HCT116 (cell line): Measurements from ENCODE around the gene ERBB2. TPM values are rescaled to one million over a fixed set of nuclear protein-coding genes. Genes with fewer than 3 reads are reported as not detected.

Source experiments
- ATAC-seq: fragments of 200-7000 bp; cut with Tn5 transposase; 2 replicates; pipeline ENCODE4 v1.9.1; 2020; ENCODE audit warnings: mild to moderate bottlenecking, moderate library complexity
- BruUV-seq: library from RNA; stranded (reverse); fragments of 400-500 nt; replicated peaks from 2 replicates; lab custom pipeline; 2021; lab: Mats Ljungman, UMichigan
- CTCF ChIA-PET: fragments of 300-600 bp; sonication (Branson Sonifier 250); formaldehyde crosslinking; loops from one replicate; lab custom pipeline; 2021; ENCODE audit warnings: antibody characterized with exemption; lab: Charles Lee
- POLR2A ChIA-PET: fragments of 300-600, 350-600 bp; sonication (Branson Sonifier 250); formaldehyde crosslinking; loops from one replicate; lab custom pipeline; 2021; ENCODE audit warnings: antibody characterized with exemption; lab: Charles Lee
- RAD21 ChIA-PET, 2 experiments: fragments of 300-600 bp; sonication (Branson Sonifier 250); formaldehyde crosslinking; loops; one replicate each; lab custom pipeline; 2023; ENCODE audit warnings: low total read pairs in 2 of 2; ENCODE audit not compliant: uncharacterized antibody in 2 of 2, unreplicated experiment in 2 of 2, low non-redundant PET in 1 of 2; lab: Charles Lee
- DNase-seq: peaks from one replicate; pipeline ENCODE4 v3.0.0-alpha.2; 2010; ENCODE audit warnings: low read depth, low spot score
- H2AFZ ChIP-seq: fragments of 200-600 bp; shearing (Covaris generic), sonication (generic); 2 replicates; pipeline ENCODE4 v1.6.1; 2017; ENCODE audit warnings: low read depth, mixed run types, mixed read lengths, antibody characterized with exemption, low read length; ENCODE audit not compliant: poor library complexity, severe bottlenecking
- H3K27ac ChIP-seq: 2 replicates; pipeline ENCODE4 v1.5.1; 2012; ENCODE audit warnings: low read depth, low read length
- H3K27me3 ChIP-seq: fragments of 200-600 bp; sonication (generic); 2 replicates; pipeline ENCODE4 v1.6.1; 2016; ENCODE audit warnings: mixed run types, low read length, mixed read lengths; ENCODE audit not compliant: insufficient read depth
- H3K36me3 ChIP-seq, 2 experiments: fragments of 200-500 bp in 1 of 2; fragments of 200-600 bp in 1 of 2; sonication (Bioruptor generic) in 1 of 2; sonication (generic) in 1 of 2; 2 replicates each; pipeline versions ENCODE4 v1.5.1 to v1.6.1; 2014 to 2016; ENCODE audit warnings: low read length in 2 of 2, inconsistent platforms in 1 of 2, mixed read lengths in 1 of 2, mixed run types in 1 of 2; ENCODE audit not compliant: insufficient read depth in 2 of 2, control insufficient read depth in 1 of 2
- H3K4me1 ChIP-seq, 2 experiments: fragments of 200-600 bp in 1 of 2; sonication (generic) in 1 of 2; 2 replicates each; pipeline versions ENCODE4 v1.5.1 to v1.6.1; 2012 to 2017; ENCODE audit warnings: low read length in 2 of 2, inconsistent platforms in 1 of 2, mild to moderate bottlenecking in 1 of 2, mixed read lengths in 1 of 2, mixed run types in 1 of 2, moderate library complexity in 1 of 2; ENCODE audit not compliant: insufficient read depth in 2 of 2, control insufficient read depth in 1 of 2
- H3K4me2 ChIP-seq: fragments of 200-600 bp; sonication (generic); 2 replicates; pipeline ENCODE4 v1.6.1; 2017; ENCODE audit warnings: mixed run types, low read length, mixed read lengths
- H3K4me3 ChIP-seq, 2 experiments: fragments of 200-600 bp in 1 of 2; sonication (generic) in 1 of 2; replicated peaks in 1 of 2; 2 replicates each; pipeline ENCODE4 v1.5.1; 2011 to 2016; ENCODE audit warnings: low read length in 2 of 2, control low read depth in 1 of 2, low read depth in 1 of 2, mild to moderate bottlenecking in 1 of 2, mixed read lengths in 1 of 2, mixed run types in 1 of 2
- H3K79me2 ChIP-seq: fragments of 200-600 bp; sonication (generic); 2 replicates; pipeline ENCODE4 v1.6.1; 2017; ENCODE audit warnings: mild to moderate bottlenecking, mixed run types, low read length, moderate library complexity, mixed read lengths; ENCODE audit not compliant: insufficient read depth
- H3K9ac ChIP-seq: fragments of 200-600 bp; sonication (generic); 2 replicates; pipeline ENCODE4 v1.6.1; 2016; ENCODE audit warnings: low read length, mixed read lengths
- H3K9me2 ChIP-seq: fragments of 200-600 bp; sonication (generic), shearing (Covaris generic); 2 replicates; pipeline ENCODE4 v1.6.1; 2017; ENCODE audit warnings: mixed run types, mild to moderate bottlenecking, moderate library complexity; ENCODE audit not compliant: insufficient read depth
- H3K9me3 ChIP-seq, 2 experiments: fragments of 200-500 bp in 1 of 2; fragments of 200-600 bp in 1 of 2; sonication (Bioruptor generic) in 1 of 2; sonication (generic) in 1 of 2; 2 replicates each; pipeline ENCODE4 v1.6.1; 2014 to 2017; ENCODE audit warnings: low read length in 2 of 2, mixed read lengths in 2 of 2, inconsistent platforms in 1 of 2, low read depth in 1 of 2, mild to moderate bottlenecking in 1 of 2, mixed run types in 1 of 2, moderate library complexity in 1 of 2; ENCODE audit not compliant: control insufficient read depth in 1 of 2, insufficient read depth in 1 of 2
- H4K20me1 ChIP-seq: fragments of 200-600 bp; sonication (generic), shearing (Covaris generic); 2 replicates; pipeline ENCODE4 v1.6.1; 2017; ENCODE audit warnings: mixed run types, mild to moderate bottlenecking, moderate library complexity; ENCODE audit not compliant: insufficient read depth
- ATF3 ChIP-seq: IDR thresholded peaks from 2 replicates; pipeline ENCODE4 v1.6.1; 2012
- CBX3 ChIP-seq: IDR thresholded peaks from 2 replicates; pipeline ENCODE4 v1.6.1; 2012; ENCODE audit warnings: low read depth
- EGR1 ChIP-seq: IDR thresholded peaks from 2 replicates; pipeline ENCODE4 v1.6.1; 2012; ENCODE audit warnings: low read depth
- ELF1 ChIP-seq: IDR thresholded peaks from 2 replicates; pipeline ENCODE4 v1.6.1; 2012; ENCODE audit warnings: low read depth, borderline replicate concordance
- EZH2 ChIP-seq: fragments of 200-600 bp; sonication (generic); IDR thresholded peaks from 2 replicates; pipeline ENCODE4 v1.6.1; 2017; ENCODE audit warnings: antibody characterized with exemption, mixed run types
- EZH2phosphoT487 ChIP-seq: fragments of 200-600 bp; IDR thresholded peaks from 2 replicates; pipeline ENCODE4 v1.6.1; 2018; ENCODE audit warnings: antibody characterized with exemption, borderline replicate concordance
- JUND ChIP-seq: IDR thresholded peaks from 2 replicates; pipeline ENCODE4 v1.6.1; 2012
- POLR2A ChIP-seq: IDR thresholded peaks from 2 replicates; pipeline ENCODE4 v1.7.0; 2011; ENCODE audit warnings: borderline replicate concordance; ENCODE audit not compliant: insufficient read depth, insufficient read length; ENCODE audit errors: extremely low read depth
- POLR2AphosphoS5 ChIP-seq: IDR thresholded peaks from 2 replicates; pipeline ENCODE4 v1.6.1; 2011; ENCODE audit warnings: mild to moderate bottlenecking, low read depth, low read length, moderate library complexity
- REST ChIP-seq: IDR thresholded peaks from 2 replicates; pipeline ENCODE4 v1.6.1; 2012; ENCODE audit warnings: low read depth
- SIN3A ChIP-seq: IDR thresholded peaks from 2 replicates; pipeline ENCODE4 v1.6.1; 2012; ENCODE audit warnings: low read depth
- SRF ChIP-seq: IDR thresholded peaks from 2 replicates; pipeline ENCODE4 v1.6.1; 2012; ENCODE audit warnings: low read depth
- YY1 ChIP-seq: IDR thresholded peaks from 2 replicates; pipeline ENCODE4 v1.6.1; 2011; ENCODE audit warnings: low read length, low read depth, moderate library complexity, mild to moderate bottlenecking; ENCODE audit not compliant: insufficient replicate concordance; ENCODE audit errors: extremely low read depth
- ZNF274 ChIP-seq: fragments of 200-500 bp; sonication (Bioruptor generic); IDR thresholded peaks from 2 replicates; pipeline ENCODE4 v1.6.1; 2014; ENCODE audit warnings: mild to moderate bottlenecking, low read depth, low read length, inconsistent platforms
- intact Hi-C: fragments of 100-400 bp; cut with micrococcal nuclease; formaldehyde crosslinking; loops from 2 replicates; pipeline ENCODE4 v1.10.0; 2022
- total RNA-seq: library from RNA; stranded (reverse); gene quantifications from one replicate; pipeline ENCODE4 v1.2.1, GENCODE V29; 2021; ENCODE audit not compliant: unreplicated experiment

The ERBB2 gene
- total RNA-seq, 1 experiment from 2014 or later, result 75.8 TPM

- H3K4me2 ChIP-seq, result no peak overlapping the region
- no peak overlapping the region for H2AFZ ChIP-seq
- DNase-seq (no peak), ATAC-seq (no peak)
- no peaks in the 10 kb centered on the region for H3K79me2 ChIP-seq
- no peak for TF ChIP-seq CBX3
- TF ChIP-seq ATF3, result no peak
- no peak for TF ChIP-seq POLR2AphosphoS5
- TF ChIP-seq EGR1, result no peak
- CTCF ChIA-PET, result interaction anchor here (2.8 kb wide), 1 partner anchor 135 kb away, joined by 16 read pairs; no protein-coding TSS in a partner anchor
- H4K20me1 ChIP-seq, result no peaks in the 10 kb centered on the region
- no TSS peak for BruUV-seq
- H3K27ac ChIP-seq, result no peak overlapping the region
- POLR2A ChIA-PET, result no interaction called here
- no peaks in the 10 kb centered on the region for H3K9me3 ChIP-seq
- no peak overlapping the region for H3K4me3 ChIP-seq
- intact Hi-C loops, result no loop called here
- H3K27me3 ChIP-seq, result peaks cover 6% of the 10 kb centered on the region; the same call in 1 of the 2 replicates
- RAD21 ChIA-PET, result no interaction called here
- H3K4me1 ChIP-seq, result peaks cover 17 to 34% of the 10 kb centered on the region in 2 experiments
- H3K9me2 ChIP-seq, result no peaks in the 10 kb centered on the region
- H3K9ac ChIP-seq, result no peak overlapping the region
- no peaks in the 10 kb centered on the region for H3K36me3 ChIP-seq
Measured at GRCh38 chr17:39756380-39757079, 56.7 kb downstream of the ERBB2 start.

- H3K36me3 ChIP-seq, result no peaks in the 10 kb centered on the region
- H3K4me2 ChIP-seq, result no peak overlapping the region
- no TSS peak for BruUV-seq
- H3K9me3 ChIP-seq, result no peaks in the 10 kb centered on the region
- H3K9me2 ChIP-seq, result no peaks in the 10 kb centered on the region
- intact Hi-C loops, result no loop called here
- H2AFZ ChIP-seq, result no peak overlapping the region
- no peak overlapping the region for H3K9ac ChIP-seq
- no peaks in the 10 kb centered on the region for H3K79me2 ChIP-seq
- DNase-seq (no peak), ATAC-seq (no peak)
- peaks cover 14 to 27% of the 10 kb centered on the region in 2 experiments for H3K4me1 ChIP-seq
- POLR2A ChIA-PET, result no interaction called here
- no peak overlapping the region for H3K4me3 ChIP-seq
- peaks cover 6% of the 10 kb centered on the region; the same call in 1 of the 2 replicates for H3K27me3 ChIP-seq
- RAD21 ChIA-PET, result no interaction called here
- CTCF ChIA-PET, result no interaction called here
- no peak overlapping the region for H3K27ac ChIP-seq
- H4K20me1 ChIP-seq, result no peaks in the 10 kb centered on the region
- no peak for TF ChIP-seq SIN3A
- TF ChIP-seq ATF3, result no peak
- no peak for TF ChIP-seq ELF1
- TF ChIP-seq EGR1, result no peak
- no peak for TF ChIP-seq REST
- no peak for TF ChIP-seq YY1
- TF ChIP-seq POLR2AphosphoS5, result no peak
- no peak for TF ChIP-seq EZH2phosphoT487
- no peak for TF ChIP-seq ZNF274
- TF ChIP-seq EZH2, result no peak
- TF ChIP-seq POLR2A, result no peak
- TF ChIP-seq JUND, result no peak
- TF ChIP-seq SRF, result no peak
Measured at GRCh38 chr17:39757176-39757662, 57.4 kb downstream of the ERBB2 start.
